ENCODE results near the gene ANKFN1. TPM values are rescaled to one million over a fixed set of nuclear protein-coding genes. Genes with fewer than 3 reads are reported as not detected.

Gene ANKFN1
- total and polyA plus RNA-seq, 4 donors, result 9.6 to 22.6 (median 12.1) TPM

DNA sequence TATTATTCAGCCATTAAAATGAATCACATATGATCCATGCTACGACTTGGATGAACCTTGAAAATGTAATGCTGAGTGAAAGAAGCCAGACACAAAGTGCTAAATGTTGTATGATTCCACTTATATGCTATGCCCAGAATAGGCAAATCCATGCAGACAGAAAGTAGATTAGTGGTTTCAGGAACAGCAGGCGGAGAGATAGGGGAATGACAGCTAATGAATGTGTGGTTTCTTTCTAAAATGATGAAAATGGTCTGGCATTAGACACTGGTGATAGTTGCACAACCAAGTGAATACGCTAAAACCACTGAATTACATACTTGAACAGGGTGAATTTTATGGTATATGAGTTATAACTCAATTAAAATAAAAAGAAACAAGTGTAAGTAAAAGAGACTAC is 318.4 kb downstream of the ANKFN1 start:
- DNase-seq (ENCODE audit: low read depth in 4 of 6, low spot score in 6 of 6), result no peak
- Histone ChIP-seq H3K27ac (ENCODE audit: low read depth, low read length) (no peak overlapping the region), H3K27me3 (ENCODE audit: control insufficient read depth, insufficient read depth, low read length) (no peaks in the 10 kb centered on the region), H3K4me3 (ENCODE audit: low read depth, low read length) (no peak overlapping the region), H3K9me3 (ENCODE audit: control insufficient read depth, insufficient read depth, low read length) (peaks cover 6% of the 10 kb centered on the region), H3K4me1 (ENCODE audit: control insufficient read depth, insufficient read depth, low read length) (no peaks in the 10 kb centered on the region), H3K36me3 (ENCODE audit: control insufficient read depth, insufficient read depth, low read length) (peaks cover 5% of the 10 kb centered on the region)
- WGBS (ENCODE audit: insufficient coverage), result no CpG with 5 or more reads among the region's 3 CpGs

DNA sequence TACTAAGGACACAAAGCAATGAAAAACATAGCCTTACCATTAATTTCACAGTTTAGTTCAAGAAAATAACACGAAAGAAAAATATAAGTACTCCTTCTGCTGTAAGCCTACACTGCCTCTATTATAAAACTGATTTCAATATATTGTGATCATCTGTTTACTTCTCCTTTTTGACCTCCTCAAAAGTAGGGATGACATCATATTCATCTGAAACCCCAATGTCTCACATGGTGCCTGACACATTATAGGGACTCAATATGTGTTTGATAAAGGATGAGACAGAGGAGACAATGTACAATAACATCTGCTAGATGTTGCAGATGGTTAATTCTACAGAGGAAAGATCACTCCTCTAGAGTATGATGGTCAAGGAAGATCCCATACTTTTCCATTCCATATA is 321.8 kb downstream of the ANKFN1 start:
- no peak for DNase-seq (ENCODE audit: low read depth in 4 of 6, low spot score in 6 of 6)
- WGBS (ENCODE audit: insufficient coverage), result no CpG with 5 or more reads among the region's 1 CpG
- Histone ChIP-seq H3K4me3 (ENCODE audit: low read depth, low read length) (no peak overlapping the region), H3K36me3 (ENCODE audit: control insufficient read depth, insufficient read depth, low read length) (no peaks in the 10 kb centered on the region), H3K4me1 (ENCODE audit: control insufficient read depth, insufficient read depth, low read length) (no peaks in the 10 kb centered on the region), H3K27me3 (ENCODE audit: control insufficient read depth, insufficient read depth, low read length) (no peaks in the 10 kb centered on the region), H3K27ac (ENCODE audit: low read depth, low read length) (no peak overlapping the region), H3K9me3 (ENCODE audit: control insufficient read depth, insufficient read depth, low read length) (peaks cover 6% of the 10 kb centered on the region)

DNA sequence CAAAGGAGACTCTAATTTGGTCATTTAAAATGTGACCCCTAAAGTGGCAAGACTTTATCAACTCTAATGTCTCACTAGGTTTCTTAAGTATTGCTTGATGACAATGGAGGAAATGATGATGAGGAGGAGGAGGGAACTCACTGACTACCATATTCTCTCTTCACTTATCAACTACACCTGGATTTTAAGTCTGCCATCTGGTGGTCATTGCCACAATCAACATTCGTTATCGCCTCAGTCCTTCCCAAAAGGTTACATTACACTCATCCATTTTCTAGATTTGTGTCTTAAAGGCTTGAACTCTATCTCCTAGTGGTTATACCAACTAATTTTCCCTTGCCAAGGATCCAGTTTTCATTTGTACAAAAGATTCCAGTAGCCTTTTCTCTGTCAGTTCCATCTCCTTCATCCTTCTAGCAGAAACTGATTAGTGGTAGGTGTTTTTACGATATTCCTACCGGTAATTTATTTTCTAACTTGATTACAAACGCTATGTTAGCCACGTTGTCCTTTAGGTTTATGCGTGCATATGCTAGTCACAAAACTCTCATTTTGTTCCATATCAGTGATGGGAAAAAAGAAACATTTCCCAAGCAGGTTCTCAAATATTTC is 325.7 kb downstream of the ANKFN1 start:
- Histone ChIP-seq H3K27ac (ENCODE audit: low read depth, low read length) (no peak overlapping the region), H3K4me3 (ENCODE audit: low read depth, low read length) (no peak overlapping the region), H3K27me3 (ENCODE audit: control insufficient read depth, insufficient read depth, low read length) (no peaks in the 10 kb centered on the region), H3K9me3 (ENCODE audit: control insufficient read depth, insufficient read depth, low read length) (no peaks in the 10 kb centered on the region), H3K4me1 (ENCODE audit: control insufficient read depth, insufficient read depth, low read length) (no peaks in the 10 kb centered on the region), H3K36me3 (ENCODE audit: control insufficient read depth, insufficient read depth, low read length) (no peaks in the 10 kb centered on the region)
- peak in 4 of 6 donors; percentile 8 to 61 (median 26) for DNase-seq (ENCODE audit: low read depth in 4 of 6, low spot score in 6 of 6)
- 24% methylated on average over 2 of the region's 7 CpGs for WGBS (ENCODE audit: insufficient coverage)

GRCh38 chr17:56480501-56480900 is 327.2 kb downstream of the ANKFN1 start:
- no peak overlapping the region for H3K4me3 ChIP-seq (ENCODE audit: low read depth, low read length)

GRCh38 chr17:56481659-56482058 is 328.4 kb downstream of the ANKFN1 start:
- WGBS (ENCODE audit: insufficient coverage), result 55% methylated on average over 2 of the region's 5 CpGs
- Histone ChIP-seq H3K4me1 (ENCODE audit: control insufficient read depth, insufficient read depth, low read length) (no peaks in the 10 kb centered on the region), H3K36me3 (ENCODE audit: control insufficient read depth, insufficient read depth, low read length) (no peaks in the 10 kb centered on the region), H3K4me3 (ENCODE audit: low read depth, low read length) (no peak overlapping the region), H3K9me3 (ENCODE audit: control insufficient read depth, insufficient read depth, low read length) (no peaks in the 10 kb centered on the region), H3K27me3 (ENCODE audit: control insufficient read depth, insufficient read depth, low read length) (no peaks in the 10 kb centered on the region), H3K27ac (ENCODE audit: low read depth, low read length) (no peak overlapping the region)
- DNase-seq (ENCODE audit: low read depth in 4 of 6, low spot score in 6 of 6), result no peak

More at GRCh38 chr17:56480501-56480900, 327.2 kb downstream of the ANKFN1 start:
- no peak overlapping the region for H3K27ac ChIP-seq (ENCODE audit: low read depth, low read length)
- no peaks in the 10 kb centered on the region for H3K9me3 ChIP-seq (ENCODE audit: control insufficient read depth, insufficient read depth, low read length)
- H3K4me1 ChIP-seq (ENCODE audit: control insufficient read depth, insufficient read depth, low read length), result no peaks in the 10 kb centered on the region
- no peaks in the 10 kb centered on the region for H3K36me3 ChIP-seq (ENCODE audit: control insufficient read depth, insufficient read depth, low read length)
- no CpG with 5 or more reads among the region's 1 CpG for WGBS (ENCODE audit: insufficient coverage)
- DNase-seq (ENCODE audit: low read depth in 4 of 6, low spot score in 6 of 6), result no peak
- H3K27me3 ChIP-seq (ENCODE audit: control insufficient read depth, insufficient read depth, low read length), result no peaks in the 10 kb centered on the region

GRCh38 chr17:56482229-56482628 is 329.0 kb downstream of the ANKFN1 start:
- DNase-seq (ENCODE audit: low read depth in 4 of 6, low spot score in 6 of 6), result no peak
- no peak overlapping the region for H3K4me3 ChIP-seq (ENCODE audit: low read depth, low read length)
- no peaks in the 10 kb centered on the region for H3K9me3 ChIP-seq (ENCODE audit: control insufficient read depth, insufficient read depth, low read length)
- no peaks in the 10 kb centered on the region for H3K36me3 ChIP-seq (ENCODE audit: control insufficient read depth, insufficient read depth, low read length)
- no peaks in the 10 kb centered on the region for H3K4me1 ChIP-seq (ENCODE audit: control insufficient read depth, insufficient read depth, low read length)
- H3K27ac ChIP-seq (ENCODE audit: low read depth, low read length), result no peak overlapping the region
- no peaks in the 10 kb centered on the region for H3K27me3 ChIP-seq (ENCODE audit: control insufficient read depth, insufficient read depth, low read length)
- 80% methylated on average over 3 of the region's 6 CpGs for WGBS (ENCODE audit: insufficient coverage)

DNA sequence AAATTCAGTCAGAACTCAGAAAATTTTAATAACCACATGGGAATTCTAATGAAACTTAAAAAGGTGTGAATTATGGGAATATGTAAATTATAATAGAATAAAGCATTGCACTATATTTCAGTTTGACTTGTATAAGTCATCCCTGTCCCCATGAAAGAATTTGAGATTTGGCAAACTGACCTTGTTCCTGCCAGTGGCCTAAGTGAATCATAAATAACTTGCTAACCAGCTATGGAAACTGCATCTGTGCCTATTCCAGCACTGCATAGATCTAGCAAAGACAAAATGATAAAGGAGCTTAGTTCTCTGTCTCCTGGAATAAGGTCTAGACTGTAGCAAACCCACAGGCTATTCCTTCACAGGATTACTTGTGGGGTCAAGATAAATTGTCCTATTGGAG is 333.5 kb downstream of the ANKFN1 start:
- Histone ChIP-seq H3K9me3 (ENCODE audit: control insufficient read depth, insufficient read depth, low read length) (no peaks in the 10 kb centered on the region), H3K27ac (ENCODE audit: low read depth, low read length) (no peak overlapping the region), H3K4me1 (ENCODE audit: control insufficient read depth, insufficient read depth, low read length) (no peaks in the 10 kb centered on the region), H3K27me3 (ENCODE audit: control insufficient read depth, insufficient read depth, low read length) (no peaks in the 10 kb centered on the region), H3K36me3 (ENCODE audit: control insufficient read depth, insufficient read depth, low read length) (no peaks in the 10 kb centered on the region), H3K4me3 (ENCODE audit: low read depth, low read length) (no peak overlapping the region)
- no peak for DNase-seq (ENCODE audit: low read depth in 4 of 6, low spot score in 6 of 6)

- H3K9me3 ChIP-seq (ENCODE audit: control insufficient read depth, insufficient read depth, low read length), result no peaks in the 10 kb centered on the region
- WGBS (ENCODE audit: insufficient coverage), result no CpG with 5 or more reads among the region's 2 CpGs
- DNase-seq (ENCODE audit: low read depth in 4 of 6, low spot score in 6 of 6), result no peak
- H3K27me3 ChIP-seq (ENCODE audit: control insufficient read depth, insufficient read depth, low read length), result no peaks in the 10 kb centered on the region
- H3K36me3 ChIP-seq (ENCODE audit: control insufficient read depth, insufficient read depth, low read length), result no peaks in the 10 kb centered on the region
- H3K4me1 ChIP-seq (ENCODE audit: control insufficient read depth, insufficient read depth, low read length), result no peaks in the 10 kb centered on the region
- no peak overlapping the region for H3K27ac ChIP-seq (ENCODE audit: low read depth, low read length)
- H3K4me3 ChIP-seq (ENCODE audit: low read depth, low read length), result no peak overlapping the region
Observed at GRCh38 chr17:56488800-56489199, 335.5 kb downstream of the ANKFN1 start.

- Histone ChIP-seq H3K4me3 (ENCODE audit: low read depth, low read length) (no peak overlapping the region), H3K9me3 (ENCODE audit: control insufficient read depth, insufficient read depth, low read length) (no peaks in the 10 kb centered on the region), H3K4me1 (ENCODE audit: control insufficient read depth, insufficient read depth, low read length) (no peaks in the 10 kb centered on the region), H3K27ac (ENCODE audit: low read depth, low read length) (no peak overlapping the region), H3K27me3 (ENCODE audit: control insufficient read depth, insufficient read depth, low read length) (no peaks in the 10 kb centered on the region), H3K36me3 (ENCODE audit: control insufficient read depth, insufficient read depth, low read length) (no peaks in the 10 kb centered on the region)
- DNase-seq (ENCODE audit: low read depth in 4 of 6, low spot score in 6 of 6), result no peak
- WGBS (ENCODE audit: insufficient coverage), result 90% methylated on average over 1 of the region's 2 CpGs
Observed at GRCh38 chr17:56489980-56490379, 336.7 kb downstream of the ANKFN1 start.

- Histone ChIP-seq H3K9me3 (ENCODE audit: control insufficient read depth, insufficient read depth, low read length) (no peaks in the 10 kb centered on the region), H3K27me3 (ENCODE audit: control insufficient read depth, insufficient read depth, low read length) (no peaks in the 10 kb centered on the region), H3K27ac (ENCODE audit: low read depth, low read length) (no peak overlapping the region), H3K4me1 (ENCODE audit: control insufficient read depth, insufficient read depth, low read length) (no peaks in the 10 kb centered on the region), H3K36me3 (ENCODE audit: control insufficient read depth, insufficient read depth, low read length) (no peaks in the 10 kb centered on the region), H3K4me3 (ENCODE audit: low read depth, low read length) (no peak overlapping the region)
- peak in 1 of 6 donors; percentile 67 for DNase-seq (ENCODE audit: low read depth in 4 of 6, low spot score in 6 of 6)
- 88% methylated on average over 2 of the region's 3 CpGs for WGBS (ENCODE audit: insufficient coverage)
Observed at GRCh38 chr17:56495556-56495955, 342.3 kb downstream of the ANKFN1 start.
